Measurements from ENCODE around the gene RHEBL1. TPM values are rescaled to one million over a fixed set of nuclear protein-coding genes. Genes with fewer than 3 reads are reported as not detected.

The RHEBL1 gene
- total and polyA plus RNA-seq, 2 of the 8 experiments (the other 6 are each of a cell fraction or from before 2014, with no cell fraction given), result 7.5 to 9.4 TPM

DNA sequence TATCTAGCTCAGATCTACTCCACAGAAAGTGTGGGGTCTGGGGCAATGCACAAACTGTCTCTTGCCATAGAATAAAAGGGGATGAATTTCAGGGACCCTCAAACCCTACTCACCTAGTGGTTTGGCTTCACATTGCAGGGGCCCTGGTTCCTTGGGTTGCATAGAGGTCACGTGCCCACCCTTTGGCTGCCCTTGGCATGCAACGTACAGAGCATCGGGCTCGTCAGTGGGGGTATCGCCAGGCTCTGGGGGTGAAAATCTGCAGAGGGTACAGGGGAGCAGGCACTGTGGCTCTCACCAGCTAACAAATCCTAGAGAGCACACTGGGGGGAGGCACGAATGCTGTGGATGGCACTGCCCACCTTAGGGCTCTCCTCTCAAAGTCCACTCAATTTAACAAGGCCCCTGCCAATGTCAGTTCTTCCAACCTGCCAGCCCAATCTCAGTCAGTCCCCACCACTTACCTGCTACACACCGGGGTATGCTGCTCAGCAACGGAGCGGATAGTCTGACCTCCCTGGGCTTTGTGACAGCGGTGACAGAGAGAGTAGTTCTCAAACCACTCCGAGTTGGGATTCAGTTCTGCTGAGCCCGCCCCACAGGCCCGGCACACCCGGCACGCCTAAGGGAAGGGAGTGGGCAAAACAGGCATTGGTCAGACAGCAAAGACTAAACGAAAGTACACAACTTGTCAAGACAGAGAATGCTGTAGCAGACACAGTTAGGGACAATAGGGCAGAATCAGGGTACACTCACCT is 17.1 kb downstream of the RHEBL1 start:
- H3K4me1 ChIP-seq (replicated peaks in 1 of 4; ENCODE audit: control insufficient read depth in 3 of 4, insufficient read depth in 4 of 4, low read length in 3 of 4), result peaks cover 0 to 20% (median 4%) of the 10 kb centered on the region in 4 experiments; a peak in 6 of 7 replicates
- no peak overlapping the region for H2BK120ac ChIP-seq (replicated peaks; ENCODE audit: low read depth, low read length)

More for the DNA sequence above, 17.1 kb downstream of the RHEBL1 start:
- no peak overlapping the region for H3K9ac ChIP-seq (replicated peaks in 1 of 4; ENCODE audit: extremely low read depth in 1 of 4, low read depth in 3 of 4, low read length in 3 of 4)
- H3K23me2 ChIP-seq (ENCODE audit: low read depth, low read length), result no peaks in the 10 kb centered on the region
- H3K56ac ChIP-seq (replicated peaks; ENCODE audit: insufficient read length, low read depth, low read length), result no peak overlapping the region
- POLR2A ChIA-PET (ENCODE audit: partially characterized antibody), result interaction anchor here (0.6 to 1.0 kb wide), 3 partner anchors 8 to 18 kb away, joined by 3 read pairs; no protein-coding TSS in a partner anchor
- no peak overlapping the region for H3K14ac ChIP-seq (ENCODE audit: insufficient read length)
- H4K91ac ChIP-seq (replicated peaks; ENCODE audit: insufficient read length, low read length), result no peak overlapping the region
- no peak overlapping the region for H3K4ac ChIP-seq (replicated peaks; ENCODE audit: insufficient read length, low read depth, low read length)
- no peak overlapping the region for H2BK20ac ChIP-seq (ENCODE audit: low read length)
- no peak for DNase-seq (ENCODE audit: low read depth in 1 of 2, low spot score in 2 of 2)
- no peak overlapping the region for H2BK12ac ChIP-seq (ENCODE audit: low read depth, low read length)
- TF ChIP-seq NRF1 (IDR thresholded peaks at IDR 0.05; ENCODE audit: low read depth, low read length) (no peak), SRF (IDR thresholded peaks at IDR 0.05; ENCODE audit: low read depth, low read length) (no peak), CHD1 (IDR thresholded peaks at IDR 0.05; ENCODE audit: low read depth, low read length) (no peak), EGR1 (IDR thresholded peaks at IDR 0.05; ENCODE audit: borderline replicate concordance, low read depth, low read length) (no peak)
- H4K20me1 ChIP-seq (replicated peaks in 1 of 2; ENCODE audit: control insufficient read depth in 1 of 2, insufficient read depth in 2 of 2, low read length in 2 of 2), result peaks cover 30 to 61% of the 10 kb centered on the region in 2 experiments
- no peak overlapping the region for H3K23ac ChIP-seq (ENCODE audit: insufficient read length)
- no peak overlapping the region for H2BK5ac ChIP-seq (ENCODE audit: low read depth, low read length)
- H3K4me2 ChIP-seq (ENCODE audit: insufficient read depth in 1 of 2, low read depth in 2 of 2, low read length in 2 of 2), result no peak overlapping the region
- 92% methylated on average over 14 of the region's 16 CpGs; no CpG with 5 or more reads in 1 of the 2 experiments for WGBS, 2 experiments (ENCODE audit: extremely low coverage in 1 of 2, insufficient coverage in 1 of 2, insufficient read length in 1 of 2, insufficient replicate concordance in 2 of 2, low coverage in 1 of 2, low lambda C conversion rate in 2 of 2, missing lambda C conversion rate in 1 of 2)
- no peak overlapping the region for H4K5ac ChIP-seq (ENCODE audit: insufficient read length, low read depth, low read length)
- no peak for FAIRE-seq
- CTCF ChIA-PET (ENCODE audit: partially characterized antibody), result interaction anchor here (0.9 kb wide), 1 partner anchor 9 kb away, joined by 3 read pairs; no protein-coding TSS in a partner anchor
- H3K27ac ChIP-seq (ENCODE audit: low read depth, low read length), result no peak overlapping the region
- H4K8ac ChIP-seq (ENCODE audit: extremely low read depth, insufficient read depth, low read length), result no peak overlapping the region
- H3K18ac ChIP-seq (ENCODE audit: extremely low read depth, low read length), result no peak overlapping the region
- H2AFZ ChIP-seq (ENCODE audit: low read length), result no peak overlapping the region
- H3K9me3 ChIP-seq (ENCODE audit: insufficient read depth in 2 of 2, low read depth in 1 of 2, low read length in 1 of 2), result no peaks in the 10 kb centered on the region
- no peaks in the 10 kb centered on the region for H3K27me3 ChIP-seq (replicated peaks in 1 of 4; ENCODE audit: control insufficient read depth in 3 of 4, extremely low read depth in 1 of 4, insufficient read depth in 3 of 4, low read length in 3 of 4)
- H2BK15ac ChIP-seq (ENCODE audit: low read length), result no peak overlapping the region
- H3K79me1 ChIP-seq (ENCODE audit: low read depth, low read length), result peaks cover 20% of the 10 kb centered on the region
- H2AK5ac ChIP-seq (ENCODE audit: low read depth, low read length), result no peak overlapping the region
- no peak overlapping the region for H3K4me3 ChIP-seq (ENCODE audit: extremely low read depth in 1 of 4, insufficient read depth in 2 of 4, low read depth in 3 of 4, low read length in 4 of 4)
- H3K79me2 ChIP-seq (ENCODE audit: control insufficient read depth in 1 of 2, insufficient read depth in 2 of 2, low read length in 2 of 2), result peaks cover 29 to 42% of the 10 kb centered on the region in 2 experiments
- peaks cover 46 to 76% (median 70%) of the 10 kb centered on the region in 4 experiments for H3K36me3 ChIP-seq (ENCODE audit: control insufficient read depth in 2 of 4, insufficient read depth in 4 of 4, low read length in 3 of 4)

Data from H1 (cell line).